ENCODE measurements around the gene DMD. TPM values are rescaled to one million over a fixed set of nuclear protein-coding genes. Genes with fewer than 3 reads are reported as not detected.

The DMD gene
- total and polyA plus RNA-seq, 2 of the 8 experiments (the other 6 are each of a cell fraction or from before 2014, with no cell fraction given) = 4.8 to 7.4 TPM

- no peak overlapping the region for H3K9ac ChIP-seq (replicated peaks in 1 of 4; ENCODE audit: extremely low read depth in 1 of 4, low read depth in 3 of 4, low read length in 3 of 4)
- H4K91ac ChIP-seq (replicated peaks; ENCODE audit: insufficient read length, low read length) = no peak overlapping the region
- H3K23ac ChIP-seq (ENCODE audit: insufficient read length) = no peak overlapping the region
- H3K79me1 ChIP-seq (ENCODE audit: low read depth, low read length) = no peaks in the 10 kb centered on the region
- H2BK12ac ChIP-seq (ENCODE audit: low read depth, low read length) = no peak overlapping the region
- H3K27ac ChIP-seq (ENCODE audit: low read depth, low read length) = no peak overlapping the region
- H3K79me2 ChIP-seq (ENCODE audit: control insufficient read depth in 1 of 2, insufficient read depth in 2 of 2, low read length in 2 of 2) = no peaks in the 10 kb centered on the region
- H3K4me1 ChIP-seq (replicated peaks in 1 of 4; ENCODE audit: control insufficient read depth in 3 of 4, insufficient read depth in 4 of 4, low read length in 3 of 4) = no peaks in the 10 kb centered on the region
- TF ChIP-seq, protein P1, sequence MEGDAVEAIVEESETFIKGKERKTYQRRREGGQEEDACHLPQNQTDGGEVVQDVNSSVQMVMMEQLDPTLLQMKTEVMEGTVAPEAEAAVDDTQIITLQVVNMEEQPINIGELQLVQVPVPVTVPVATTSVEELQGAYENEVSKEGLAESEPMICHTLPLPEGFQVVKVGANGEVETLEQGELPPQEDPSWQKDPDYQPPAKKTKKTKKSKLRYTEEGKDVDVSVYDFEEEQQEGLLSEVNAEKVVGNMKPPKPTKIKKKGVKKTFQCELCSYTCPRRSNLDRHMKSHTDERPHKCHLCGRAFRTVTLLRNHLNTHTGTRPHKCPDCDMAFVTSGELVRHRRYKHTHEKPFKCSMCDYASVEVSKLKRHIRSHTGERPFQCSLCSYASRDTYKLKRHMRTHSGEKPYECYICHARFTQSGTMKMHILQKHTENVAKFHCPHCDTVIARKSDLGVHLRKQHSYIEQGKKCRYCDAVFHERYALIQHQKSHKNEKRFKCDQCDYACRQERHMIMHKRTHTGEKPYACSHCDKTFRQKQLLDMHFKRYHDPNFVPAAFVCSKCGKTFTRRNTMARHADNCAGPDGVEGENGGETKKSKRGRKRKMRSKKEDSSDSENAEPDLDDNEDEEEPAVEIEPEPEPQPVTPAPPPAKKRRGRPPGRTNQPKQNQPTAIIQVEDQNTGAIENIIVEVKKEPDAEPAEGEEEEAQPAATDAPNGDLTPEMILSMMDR (IDR thresholded peaks at IDR 0.05; ENCODE audit: control extremely low read depth in 1 of 3, insufficient read depth in 1 of 3, low read depth in 1 of 3, low read length in 3 of 3) = no peak
- no peak for TF ChIP-seq SIN3A (conservative IDR thresholded peaks at IDR 0.05 in 1 of 2, IDR thresholded peaks at IDR 0.05 in 1 of 2; ENCODE audit: low read depth in 1 of 2, low read length in 2 of 2)
- no peak for TF ChIP-seq MAFK (IDR thresholded peaks at IDR 0.05; ENCODE audit: low read depth, low read length)
- H3K9me3 ChIP-seq (ENCODE audit: insufficient read depth in 2 of 2, low read depth in 1 of 2, low read length in 1 of 2) = no peaks in the 10 kb centered on the region
- no peak overlapping the region for H2AK5ac ChIP-seq (ENCODE audit: low read depth, low read length)
- no peak overlapping the region for H3K14ac ChIP-seq (ENCODE audit: insufficient read length)
- H2BK120ac ChIP-seq (replicated peaks; ENCODE audit: low read depth, low read length) = no peak overlapping the region
- H3K23me2 ChIP-seq (ENCODE audit: low read depth, low read length) = no peaks in the 10 kb centered on the region
- H3K27me3 ChIP-seq (replicated peaks in 1 of 4; ENCODE audit: control insufficient read depth in 3 of 4, extremely low read depth in 1 of 4, insufficient read depth in 3 of 4, low read length in 3 of 4) = no peaks in the 10 kb centered on the region
- no peak overlapping the region for H3K4me2 ChIP-seq (ENCODE audit: insufficient read depth in 1 of 2, low read depth in 2 of 2, low read length in 2 of 2)
- no peak overlapping the region for H4K5ac ChIP-seq (ENCODE audit: insufficient read length, low read depth, low read length)
- H3K36me3 ChIP-seq (ENCODE audit: control insufficient read depth in 2 of 4, insufficient read depth in 4 of 4, low read length in 3 of 4) = no peaks in the 10 kb centered on the region
- no peaks in the 10 kb centered on the region for H4K20me1 ChIP-seq (replicated peaks in 1 of 2; ENCODE audit: control insufficient read depth in 1 of 2, insufficient read depth in 2 of 2, low read length in 2 of 2)
- H2AFZ ChIP-seq (ENCODE audit: low read length) = no peak overlapping the region
- H2BK5ac ChIP-seq (ENCODE audit: low read depth, low read length) = no peak overlapping the region
- ChIA-PET CTCF (ENCODE audit: partially characterized antibody) (interaction anchor here (0.6 to 1.3 kb wide), 4 partner anchors 9 to 1151 kb away, joined by 3 to 5 read pairs (median 3); no protein-coding TSS in a partner anchor), POLR2A (ENCODE audit: partially characterized antibody) (no interaction called here)
- no peak overlapping the region for H4K8ac ChIP-seq (ENCODE audit: extremely low read depth, insufficient read depth, low read length)
- FAIRE-seq (no peak), DNase-seq (ENCODE audit: low read depth in 1 of 2, low spot score in 2 of 2) (no peak)
- no peak overlapping the region for H3K18ac ChIP-seq (ENCODE audit: extremely low read depth, low read length)
- H3K4ac ChIP-seq (replicated peaks; ENCODE audit: insufficient read length, low read depth, low read length) = no peak overlapping the region
- 87% methylated on average over 4 of the region's 4 CpGs; no CpG with 5 or more reads in 1 of the 2 experiments for WGBS, 2 experiments (ENCODE audit: extremely low coverage in 1 of 2, insufficient coverage in 1 of 2, insufficient read length in 1 of 2, insufficient replicate concordance in 2 of 2, low coverage in 1 of 2, low lambda C conversion rate in 2 of 2, missing lambda C conversion rate in 1 of 2)
- no peak overlapping the region for H3K56ac ChIP-seq (replicated peaks; ENCODE audit: insufficient read length, low read depth, low read length)
- H3K4me3 ChIP-seq (ENCODE audit: extremely low read depth in 1 of 4, insufficient read depth in 2 of 4, low read depth in 3 of 4, low read length in 4 of 4) = no peak overlapping the region
- no peak overlapping the region for H2BK20ac ChIP-seq (ENCODE audit: low read length)
- H2BK15ac ChIP-seq (ENCODE audit: low read length) = no peak overlapping the region
These were observed 1545.9 kb downstream of the DMD start for GRCh38 chrX:31665454-31665853.

Data from H1 (cell line).